DND-41 (cell line): ENCODE data around the gene IDUA.

ENCODE experiments used
- EZH2 ChIP-seq: IDR thresholded peaks from 3 replicates; pipeline ENCODE4 v1.6.1; 2012; ENCODE audit warnings: borderline replicate concordance, low read depth, mild to moderate bottlenecking, moderate library complexity, low read length, inconsistent platforms; ENCODE audit not compliant: severe bottlenecking
- TF ChIP-seq, protein P1 (sequence below): IDR thresholded peaks from 2 replicates; pipeline ENCODE4 v1.5.1; 2012; ENCODE audit warnings: borderline replicate concordance, low read length, moderate library complexity, mild to moderate bottlenecking; ENCODE audit not compliant: poor library complexity, severe bottlenecking; ENCODE audit errors: extremely low read depth

DNA sequence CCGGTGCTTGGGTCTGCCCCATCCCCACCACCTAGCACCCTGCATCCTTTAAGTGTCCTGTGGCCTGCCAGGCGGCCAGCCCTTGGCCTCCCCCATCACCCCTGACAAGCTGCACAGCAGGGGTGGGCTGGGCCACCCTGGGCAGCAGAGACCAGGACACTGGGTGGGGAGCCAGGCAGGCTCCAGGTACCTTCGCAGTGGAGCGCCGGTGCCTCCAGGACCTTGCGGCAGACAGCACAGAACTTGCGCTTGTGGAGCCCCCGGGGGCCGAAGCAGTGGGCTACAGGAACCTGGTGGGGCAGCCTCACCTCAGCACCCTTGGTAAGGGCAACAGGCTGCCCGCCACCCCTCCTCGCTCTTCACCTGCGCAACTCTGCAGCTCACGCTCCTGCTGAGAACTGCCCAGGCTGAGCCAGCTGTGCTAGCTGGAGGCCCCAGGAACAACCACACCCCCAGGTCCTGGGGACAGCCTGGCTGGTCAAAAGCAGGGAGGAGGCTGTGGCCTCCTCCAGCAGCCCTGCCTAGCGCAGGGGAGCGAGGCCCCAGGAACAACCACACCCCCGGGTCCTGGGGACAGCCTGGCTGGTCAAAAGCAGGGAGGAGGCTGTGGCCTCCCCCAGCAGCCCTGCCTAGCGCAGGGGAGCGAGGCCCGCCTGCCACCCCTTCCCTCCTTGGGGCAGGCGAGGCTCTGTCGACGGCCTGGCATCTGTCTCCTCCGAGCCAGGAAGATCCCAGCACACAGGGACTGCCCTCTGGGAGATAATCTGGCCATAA is 18.0 kb upstream of the IDUA start:
- TF ChIP-seq, protein P1, sequence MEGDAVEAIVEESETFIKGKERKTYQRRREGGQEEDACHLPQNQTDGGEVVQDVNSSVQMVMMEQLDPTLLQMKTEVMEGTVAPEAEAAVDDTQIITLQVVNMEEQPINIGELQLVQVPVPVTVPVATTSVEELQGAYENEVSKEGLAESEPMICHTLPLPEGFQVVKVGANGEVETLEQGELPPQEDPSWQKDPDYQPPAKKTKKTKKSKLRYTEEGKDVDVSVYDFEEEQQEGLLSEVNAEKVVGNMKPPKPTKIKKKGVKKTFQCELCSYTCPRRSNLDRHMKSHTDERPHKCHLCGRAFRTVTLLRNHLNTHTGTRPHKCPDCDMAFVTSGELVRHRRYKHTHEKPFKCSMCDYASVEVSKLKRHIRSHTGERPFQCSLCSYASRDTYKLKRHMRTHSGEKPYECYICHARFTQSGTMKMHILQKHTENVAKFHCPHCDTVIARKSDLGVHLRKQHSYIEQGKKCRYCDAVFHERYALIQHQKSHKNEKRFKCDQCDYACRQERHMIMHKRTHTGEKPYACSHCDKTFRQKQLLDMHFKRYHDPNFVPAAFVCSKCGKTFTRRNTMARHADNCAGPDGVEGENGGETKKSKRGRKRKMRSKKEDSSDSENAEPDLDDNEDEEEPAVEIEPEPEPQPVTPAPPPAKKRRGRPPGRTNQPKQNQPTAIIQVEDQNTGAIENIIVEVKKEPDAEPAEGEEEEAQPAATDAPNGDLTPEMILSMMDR = no peak
- no peak for TF ChIP-seq EZH2
